Activated CD8-positive, alpha-beta T cell treated with anti-CD3 and anti-CD28 coated beads, Interleukin-2, amount 10 ng/mL, durations not matched to agents 7 days and 5 days (primary cell): ENCODE results near the gene SDR42E2. TPM values are rescaled to one million over a fixed set of nuclear protein-coding genes. Genes with fewer than 3 reads are reported as not detected.
"Not testable (repeated sequence)": the region's sequence is repeated elsewhere in the genome, so short reads cannot be mapped to it uniquely, and the experiment has no call there.

Experiments used
- ATAC-seq: fragments of 150-1000 bp; cut with Tn5 transposase; one replicate; pipeline ENCODE4 v1.10.0; 2021; ENCODE audit warnings: moderate library complexity
- CTCF ChIA-PET: fragments of 350-600 bp; sonication (Branson Sonifier 250); formaldehyde crosslinking; loops from one replicate; lab custom pipeline; 2021; ENCODE audit warnings: antibody characterized with exemption; lab: Charles Lee
- POLR2A ChIA-PET: fragments of 350-600 bp; sonication (Branson Sonifier 250); formaldehyde crosslinking; loops from one replicate; lab custom pipeline; 2021; ENCODE audit warnings: antibody characterized with exemption; lab: Charles Lee
- DNase-seq: peaks from one replicate; pipeline ENCODE4 v3.0.0-alpha.2; 2020
- H3K27ac Mint-ChIP-seq: one replicate; pipeline ENCODE4 v1.8.0; 2021; ENCODE audit warnings: mild to moderate bottlenecking, mixed read lengths
- H3K27me3 Mint-ChIP-seq: one replicate; pipeline ENCODE4 v1.8.0; 2021; ENCODE audit warnings: low read depth, mixed read lengths
- H3K36me3 Mint-ChIP-seq: one replicate; pipeline ENCODE4 v1.8.0; 2021; ENCODE audit warnings: low read depth, mixed read lengths
- H3K4me1 Mint-ChIP-seq: one replicate; pipeline ENCODE4 v1.8.0; 2021; ENCODE audit warnings: low read depth, mixed read lengths
- H3K4me3 Mint-ChIP-seq: one replicate; pipeline ENCODE4 v1.8.0; 2021; ENCODE audit warnings: mild to moderate bottlenecking, mixed read lengths
- H3K9me3 Mint-ChIP-seq: one replicate; pipeline ENCODE4 v1.8.0; 2022; ENCODE audit warnings: mixed read lengths; ENCODE audit not compliant: insufficient read depth
- total RNA-seq, 2 experiments: library from RNA; stranded (reverse); gene quantifications; one replicate each; pipeline ENCODE4 v1.2.3, GENCODE V29; 2021

The SDR42E2 gene
- total RNA-seq, 2 experiments from 2014 or later: 0.16 TPM; not detected in 1

GRCh38 chr16:22216832-22217225 is 54.5 kb downstream of the SDR42E2 start:
- ATAC-seq, POLR2A ChIA-PET, H3K4me3 Mint-ChIP-seq, H3K27ac Mint-ChIP-seq, H3K27me3 Mint-ChIP-seq, H3K9me3 Mint-ChIP-seq, DNase-seq: not testable (repeated sequence)
- CTCF ChIA-PET: interaction anchor here (0.9 to 1.8 kb wide), 4 partner anchors 9 to 104 kb away, joined by 3 to 6 read pairs (median 4); partner anchors contain the start of gene EEF2K
- Mint-ChIP-seq H3K36me3 (peaks cover 37% of the 10 kb centered on the region), H3K4me1 (peaks cover 21% of the 10 kb centered on the region)

GRCh38 chr16:22217890-22218730 is 55.8 kb downstream of the SDR42E2 start:
- Mint-ChIP-seq H3K9me3 (no peaks in the 10 kb centered on the region), H3K4me3 (no peak overlapping the region), H3K4me1 (peaks cover 21% of the 10 kb centered on the region), H3K36me3 (peaks cover 32% of the 10 kb centered on the region), H3K27ac (no peak overlapping the region), H3K27me3 (no peaks in the 10 kb centered on the region)
- CTCF ChIA-PET: interaction anchor here (1.0 kb wide), 1 partner anchor 12 kb away, joined by 3 read pairs; no protein-coding TSS in a partner anchor
- POLR2A ChIA-PET: no interaction called here
- DNase-seq: no peak
- ATAC-seq: peak; percentile 70

- no peaks in the 10 kb centered on the region for H3K27me3 Mint-ChIP-seq
- no peak for ATAC-seq
- no peak overlapping the region for H3K4me3 Mint-ChIP-seq
- no peaks in the 10 kb centered on the region for H3K9me3 Mint-ChIP-seq
- ChIA-PET POLR2A (interaction anchor here (1.2 kb wide), 1 partner anchor 12 kb away, joined by 3 read pairs; no protein-coding TSS in a partner anchor), CTCF (interaction anchor here (1.2 kb wide), 2 partner anchors 14 to 23 kb away, joined by 3 to 4 read pairs; partner anchors contain the start of gene EEF2K)
- H3K27ac Mint-ChIP-seq: peak overlapping the region; percentile 11
- H3K4me1 Mint-ChIP-seq: peaks cover 15% of the 10 kb centered on the region
- no peak for DNase-seq
- H3K36me3 Mint-ChIP-seq: peaks cover 21% of the 10 kb centered on the region
Measured at GRCh38 chr16:22219389-22220068, 57.2 kb downstream of the SDR42E2 start.

- H3K9me3 Mint-ChIP-seq: no peaks in the 10 kb centered on the region
- H3K27ac Mint-ChIP-seq: no peak overlapping the region
- CTCF ChIA-PET: interaction anchor here (1.2 kb wide), 2 partner anchors 14 to 24 kb away, joined by 3 to 4 read pairs; partner anchors contain the start of gene EEF2K
- ATAC-seq (no peak), DNase-seq (no peak)
- peaks cover 16% of the 10 kb centered on the region for H3K36me3 Mint-ChIP-seq
- H3K4me3 Mint-ChIP-seq: no peak overlapping the region
- POLR2A ChIA-PET: interaction anchor here (1.2 kb wide), 1 partner anchor 13 kb away, joined by 3 read pairs; no protein-coding TSS in a partner anchor
- H3K4me1 Mint-ChIP-seq: peaks cover 15% of the 10 kb centered on the region
- H3K27me3 Mint-ChIP-seq: no peaks in the 10 kb centered on the region
Measured at GRCh38 chr16:22220069-22220440, 57.7 kb downstream of the SDR42E2 start.

- ATAC-seq: no peak
- Mint-ChIP-seq H3K27ac (peak overlapping the region; percentile 70), H3K27me3 (no peaks in the 10 kb centered on the region), H3K4me3 (no peak overlapping the region), H3K36me3 (peaks cover 12% of the 10 kb centered on the region), H3K9me3 (no peaks in the 10 kb centered on the region), H3K4me1 (peaks cover 9% of the 10 kb centered on the region)
- DNase-seq: no peak
- ChIA-PET CTCF (interaction anchor here (1.2 kb wide), 1 partner anchor 24 kb away, joined by 3 read pairs; no protein-coding TSS in a partner anchor), POLR2A (interaction anchor here (1.2 kb wide), 1 partner anchor 13 kb away, joined by 3 read pairs; no protein-coding TSS in a partner anchor)
Measured at GRCh38 chr16:22220714-22221113, 58.4 kb downstream of the SDR42E2 start.

GRCh38 chr16:22222006-22222405 is 59.7 kb downstream of the SDR42E2 start:
- Mint-ChIP-seq H3K9me3 (no peaks in the 10 kb centered on the region), H3K27ac (no peak overlapping the region), H3K27me3 (no peaks in the 10 kb centered on the region), H3K4me3 (no peak overlapping the region), H3K36me3 (peaks cover 10% of the 10 kb centered on the region), H3K4me1 (peaks cover 6% of the 10 kb centered on the region)
- DNase-seq (no peak), ATAC-seq (no peak)
- CTCF ChIA-PET: interaction anchor here (1.3 kb wide), 1 partner anchor 18 kb away, joined by 3 read pairs; no protein-coding TSS in a partner anchor
- POLR2A ChIA-PET: interaction anchor here (1.6 kb wide), 1 partner anchor 15 kb away, joined by 8 read pairs; the partner anchor contains the start of gene EEF2K

- DNase-seq (no peak), ATAC-seq (no peak)
- Mint-ChIP-seq H3K4me1 (peaks cover 2% of the 10 kb centered on the region), H3K4me3 (no peak overlapping the region), H3K27me3 (no peaks in the 10 kb centered on the region), H3K9me3 (no peaks in the 10 kb centered on the region), H3K27ac (no peak overlapping the region), H3K36me3 (peaks cover 7% of the 10 kb centered on the region)
- CTCF ChIA-PET: no interaction called here
- POLR2A ChIA-PET: no interaction called here
Measured at GRCh38 chr16:22222998-22223397, 60.7 kb downstream of the SDR42E2 start.

- Mint-ChIP-seq H3K4me3 (no peak overlapping the region), H3K4me1 (no peaks in the 10 kb centered on the region), H3K27ac (no peak overlapping the region), H3K36me3 (peaks cover 11% of the 10 kb centered on the region), H3K27me3 (no peaks in the 10 kb centered on the region), H3K9me3 (no peaks in the 10 kb centered on the region)
- POLR2A ChIA-PET: no interaction called here
- ATAC-seq (no peak), DNase-seq (no peak)
- CTCF ChIA-PET: interaction anchor here (0.9 to 1.3 kb wide), 4 partner anchors 9 to 36 kb away, joined by 3 to 4 read pairs (median 4); partner anchors contain the start of gene EEF2K
Measured at GRCh38 chr16:22225060-22225459, 62.8 kb downstream of the SDR42E2 start.

GRCh38 chr16:22229889-22230288 is 67.6 kb downstream of the SDR42E2 start:
- peaks cover 13% of the 10 kb centered on the region for H3K4me1 Mint-ChIP-seq
- POLR2A ChIA-PET: no interaction called here
- no peak for ATAC-seq

GRCh38 chr16:22232277-22233036 is 70.2 kb downstream of the SDR42E2 start:
- H3K9me3 Mint-ChIP-seq: no peaks in the 10 kb centered on the region
- ChIA-PET CTCF (interaction anchor here (1.0 to 2.2 kb wide), 3 partner anchors 16 to 34 kb away, joined by 3 to 4 read pairs (median 4); no protein-coding TSS in a partner anchor), POLR2A (interaction anchor here (0.6 to 2.3 kb wide), 3 partner anchors 9 to 39 kb away, joined by 3 to 5 read pairs (median 5); no protein-coding TSS in a partner anchor)
- DNase-seq: peak; percentile 22
- no peak for ATAC-seq
- peak overlapping the region; percentile 7 for H3K27ac Mint-ChIP-seq
- H3K27me3 Mint-ChIP-seq: no peaks in the 10 kb centered on the region
- peaks cover 13% of the 10 kb centered on the region for H3K4me1 Mint-ChIP-seq
- H3K4me3 Mint-ChIP-seq: no peak overlapping the region
- H3K36me3 Mint-ChIP-seq: peaks cover 33% of the 10 kb centered on the region

More at GRCh38 chr16:22229889-22230288, 67.6 kb downstream of the SDR42E2 start:
- Mint-ChIP-seq H3K9me3 (no peaks in the 10 kb centered on the region), H3K27ac (no peak overlapping the region), H3K36me3 (peaks cover 29% of the 10 kb centered on the region), H3K27me3 (no peaks in the 10 kb centered on the region), H3K4me3 (no peak overlapping the region)
- CTCF ChIA-PET: interaction anchor here (1.0 kb wide), 2 partner anchors 25 to 67 kb away, joined by 3 read pairs; partner anchors contain the start of gene POLR3E
- no peak for DNase-seq
